Forelimb muscle (tissue), 1 donor: ENCODE measurements around the gene CACNA1C. TPM values are rescaled to one million over a fixed set of nuclear protein-coding genes. Genes with fewer than 3 reads are reported as not detected.

Experiments used
- DNase-seq: peaks from one replicate; pipeline ENCODE4 v3.0.0-alpha.2; 2013; ENCODE audit warnings: low read depth
- polyA plus RNA-seq: library from polyadenylated mRNA; unstranded; fragments of 120-200 nt; gene quantifications from one replicate; pipeline ENCODE4 v1.2.1, GENCODE V29; 2013; ENCODE audit not compliant: insufficient read length

The CACNA1C gene
- polyA plus RNA-seq, 1 donor, result 3.2 TPM

DNA sequence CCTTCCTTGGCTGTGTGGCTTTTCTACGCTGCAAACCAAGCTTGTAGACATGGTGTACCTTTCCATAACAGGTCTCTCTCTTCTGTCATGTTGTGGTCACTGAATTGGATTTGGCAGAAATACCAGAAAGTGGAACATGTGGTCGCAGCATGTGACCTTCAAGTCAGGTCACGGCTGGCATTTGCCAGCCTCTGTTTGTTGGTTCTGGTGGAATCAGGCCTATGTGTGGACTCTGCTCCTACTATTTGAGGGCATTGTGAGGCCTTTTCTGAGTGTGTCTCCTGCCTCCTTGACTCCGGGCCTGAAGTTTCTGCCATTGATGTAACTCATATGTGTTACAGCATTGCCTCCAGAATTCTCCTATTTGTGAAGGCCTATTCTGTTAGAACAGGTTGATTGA, 116.7 kb downstream of the CACNA1C start:
- no peak for DNase-seq

DNA sequence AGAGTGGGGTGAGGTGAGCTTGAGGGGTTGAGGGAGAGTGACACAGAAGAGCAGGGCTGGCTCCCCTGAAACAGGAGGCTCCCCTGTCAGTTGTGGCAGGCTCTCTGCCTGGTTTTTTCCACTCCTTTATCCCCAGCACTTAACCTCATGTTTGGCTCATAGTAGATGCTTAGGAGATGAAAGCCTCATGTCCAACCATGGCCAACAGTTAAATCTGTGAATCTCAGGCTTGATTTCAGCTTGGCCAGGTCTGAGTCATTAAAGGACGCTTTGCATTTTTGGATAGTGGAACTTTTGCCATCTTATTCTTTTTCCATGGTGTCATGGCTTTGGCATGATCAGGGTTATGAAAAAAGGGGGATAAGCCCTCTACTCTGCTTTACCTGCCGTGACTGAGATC, 117.2 kb downstream of the CACNA1C start:
- no peak for DNase-seq

DNA sequence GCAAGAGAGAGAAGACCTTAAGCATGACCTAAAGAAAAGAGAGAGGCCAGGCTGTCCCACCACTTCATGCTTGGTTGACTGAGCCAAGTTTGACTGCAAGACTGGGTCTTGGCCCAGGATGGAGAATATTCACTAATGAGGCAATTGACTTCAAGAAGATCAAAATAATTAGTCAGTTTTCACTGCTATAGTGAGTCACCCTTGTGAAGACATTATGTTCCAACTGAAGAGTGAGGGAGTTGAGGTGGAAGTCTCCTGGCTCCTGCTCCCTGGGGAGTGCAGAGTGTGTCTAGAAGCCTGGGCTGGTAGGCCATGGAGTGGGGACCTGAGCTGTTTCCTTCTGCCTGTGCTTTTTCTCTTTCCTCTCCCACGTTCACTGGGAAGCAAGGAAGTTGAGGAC, 117.6 kb downstream of the CACNA1C start:
- DNase-seq, result no peak

DNA sequence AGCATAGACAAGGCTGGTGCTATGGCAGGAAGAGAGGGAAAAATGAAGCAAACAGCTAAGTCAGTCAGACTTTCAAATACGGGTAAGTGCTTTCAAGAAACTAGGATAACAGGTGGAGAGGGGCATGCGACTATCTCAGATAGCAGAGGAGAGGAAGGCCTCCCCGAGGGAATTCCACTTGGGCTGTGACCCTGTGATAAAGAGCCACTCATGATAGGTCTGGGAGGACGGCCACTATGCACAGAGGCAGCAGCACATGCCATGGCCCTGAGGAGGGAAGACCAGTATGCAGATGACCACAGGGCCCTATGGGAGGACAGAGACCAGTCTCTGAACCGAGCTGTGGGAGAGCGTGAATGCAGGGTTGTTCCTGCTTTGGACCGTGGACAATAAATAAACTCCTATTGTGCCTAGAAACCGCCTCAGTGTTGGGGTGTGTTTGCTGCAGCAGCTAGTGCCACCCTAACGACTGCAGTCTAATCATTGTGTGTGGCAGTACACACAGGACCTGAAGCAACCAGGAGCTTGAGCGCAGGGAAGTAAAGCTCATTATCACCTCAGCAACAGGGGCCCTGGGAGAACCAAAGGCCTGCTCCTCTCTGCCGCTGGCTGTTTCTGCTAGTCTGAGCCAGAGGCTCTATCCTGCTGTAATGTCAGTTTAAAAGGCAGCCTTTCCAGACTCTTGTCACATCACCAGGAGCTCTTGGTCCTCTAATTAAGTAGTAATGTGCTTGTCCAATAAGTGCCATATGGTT, 119.1 kb downstream of the CACNA1C start:
- DNase-seq, result no peak

DNA sequence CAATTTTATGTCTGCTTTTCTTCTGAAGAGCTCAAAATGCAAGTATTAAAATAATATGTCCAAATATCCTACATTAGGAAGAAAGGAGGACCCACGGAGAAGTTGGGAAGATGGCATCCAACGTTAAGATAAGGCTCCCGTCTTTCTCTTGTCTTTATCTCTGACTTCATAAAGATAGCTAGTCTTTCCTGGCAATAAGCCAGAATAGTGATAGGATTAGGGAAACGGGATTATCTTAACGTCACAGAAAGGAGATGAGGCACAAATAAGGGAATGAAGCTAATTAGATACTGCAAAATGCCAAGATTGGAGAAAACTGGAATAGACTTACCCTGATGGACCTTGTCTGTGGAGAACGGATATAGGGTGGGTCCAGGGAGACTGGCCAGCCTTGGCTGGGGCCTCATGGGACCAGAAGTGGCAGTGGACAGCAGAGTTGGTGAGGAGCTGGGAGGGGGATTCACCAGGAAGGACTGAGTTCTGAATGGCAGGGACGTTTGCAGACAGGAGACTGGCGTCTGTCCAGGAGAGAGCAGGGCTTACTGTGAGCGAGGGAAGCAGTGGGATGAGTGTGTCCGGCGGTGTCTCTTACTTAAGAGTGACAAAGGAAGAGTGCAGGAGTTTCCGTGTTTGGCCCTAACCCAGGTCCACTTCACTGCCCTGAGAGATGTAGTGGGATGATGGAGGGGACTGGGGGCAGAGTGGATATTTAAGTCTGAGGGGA, 119.9 kb downstream of the CACNA1C start:
- no peak for DNase-seq

DNA sequence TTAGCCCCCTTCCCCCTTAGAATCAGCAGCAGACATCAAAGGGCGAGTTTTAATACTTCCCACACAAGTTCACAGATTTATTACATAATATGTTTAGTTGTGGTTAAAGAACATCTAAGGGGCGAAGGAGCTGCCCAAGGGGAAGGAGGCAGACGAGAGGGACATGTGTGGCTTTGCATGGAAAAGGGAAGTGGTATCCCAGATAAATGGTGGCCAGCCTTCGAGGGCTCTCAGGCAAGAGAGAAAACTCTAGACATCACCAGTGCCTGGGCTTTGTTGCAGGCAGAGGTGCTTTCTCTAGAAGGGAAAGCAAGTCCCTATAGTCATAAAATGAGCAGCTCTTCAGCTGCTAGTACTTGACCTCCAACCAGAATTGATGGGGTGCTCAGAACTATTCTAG, 121.2 kb downstream of the CACNA1C start:
- no peak for DNase-seq

DNA sequence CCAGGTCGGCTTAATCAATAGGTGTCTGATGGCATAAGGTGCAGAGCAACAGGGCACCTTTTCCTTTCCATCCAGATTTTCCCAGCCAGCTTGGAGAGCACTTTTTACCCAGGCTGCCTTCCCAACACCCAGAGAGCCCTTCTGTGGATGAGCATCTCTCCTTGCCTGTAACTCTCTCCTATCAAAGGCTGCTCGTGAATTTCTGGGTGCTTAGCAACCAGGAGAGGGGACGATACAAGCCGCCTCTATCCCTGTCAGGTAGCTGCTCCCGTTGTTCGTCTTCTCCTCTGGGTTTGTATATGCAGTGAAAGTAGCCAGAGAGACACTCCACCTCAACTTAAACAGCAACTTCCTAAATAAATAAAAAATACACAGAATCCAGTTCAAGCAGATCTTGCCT, 124.2 kb downstream of the CACNA1C start:
- DNase-seq, result no peak

DNA sequence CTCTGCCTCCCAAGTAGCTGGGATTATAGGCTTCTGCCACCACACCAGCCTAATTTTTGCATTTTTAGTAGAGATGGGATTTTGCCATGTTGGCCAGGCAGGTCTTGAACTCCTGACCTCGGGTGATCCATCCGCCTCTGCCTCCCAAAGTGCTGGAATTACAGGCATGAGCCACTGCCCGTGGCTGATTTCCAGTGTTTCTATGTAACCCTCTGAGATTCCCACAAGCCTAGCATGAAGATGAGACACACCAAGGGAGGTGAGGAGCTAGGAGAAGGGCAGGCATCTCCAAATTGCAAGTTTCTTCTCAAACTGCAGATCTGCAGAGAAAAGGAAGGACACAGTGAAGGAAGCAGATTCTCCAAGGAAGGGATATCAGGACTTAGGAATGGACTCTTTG, 125.0 kb downstream of the CACNA1C start:
- no peak for DNase-seq

DNA sequence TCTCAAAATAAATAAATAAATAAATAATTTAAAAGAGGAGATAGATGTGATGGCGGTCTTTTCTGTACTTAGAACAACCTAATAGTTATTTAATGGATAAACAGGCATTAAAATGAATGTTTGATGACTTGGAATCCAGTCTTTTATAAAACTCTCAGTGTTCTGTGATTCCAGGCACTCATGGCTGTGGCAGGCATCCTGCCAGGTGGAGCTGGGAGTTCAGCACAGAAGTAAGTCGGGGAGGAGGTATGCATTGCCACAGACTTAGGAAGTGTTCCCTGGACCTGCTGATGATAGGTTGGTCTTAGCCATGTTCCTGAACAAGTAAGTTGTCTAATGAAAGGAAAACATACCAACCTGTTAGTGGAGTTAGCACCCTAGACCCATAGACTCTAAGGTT, 126.3 kb downstream of the CACNA1C start:
- no peak for DNase-seq

DNA sequence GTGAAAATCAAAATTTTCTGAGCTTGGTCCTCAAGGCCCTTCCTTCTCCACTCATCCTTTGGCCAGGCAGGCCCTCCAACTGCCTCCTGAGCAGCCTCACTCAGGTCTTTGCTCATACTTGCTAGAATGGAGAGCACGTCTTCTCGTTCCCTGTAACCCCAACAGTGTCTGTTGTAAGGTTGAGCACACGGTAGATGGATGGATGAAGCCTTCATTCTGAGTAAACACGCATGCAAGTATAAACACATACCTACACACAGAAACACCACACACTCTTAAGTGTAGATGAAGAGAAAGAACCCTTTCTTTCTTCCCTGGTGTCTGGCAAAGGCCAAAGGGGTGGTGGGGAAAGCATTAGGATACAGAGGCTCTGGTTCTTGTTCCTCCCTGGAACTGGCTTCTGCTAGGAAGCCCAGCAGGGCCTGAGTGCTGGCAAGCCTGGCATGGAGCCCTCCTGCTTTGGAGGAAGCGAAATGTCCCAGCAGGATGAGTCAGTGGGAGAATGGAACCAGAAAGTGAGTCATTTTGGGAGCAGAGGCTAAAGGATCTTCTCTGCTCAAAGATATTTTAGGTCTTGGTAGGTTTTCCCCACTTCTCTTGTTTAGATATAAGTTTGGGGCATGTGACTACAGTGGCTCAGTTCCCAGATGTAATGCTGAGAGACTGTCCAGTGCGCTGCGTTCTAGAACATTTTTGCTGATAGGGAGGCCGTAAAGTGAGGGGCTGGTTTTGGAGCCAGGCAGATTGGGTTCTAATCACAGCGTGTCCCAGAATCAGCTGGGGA, 127.4 kb downstream of the CACNA1C start:
- DNase-seq, result no peak

DNA sequence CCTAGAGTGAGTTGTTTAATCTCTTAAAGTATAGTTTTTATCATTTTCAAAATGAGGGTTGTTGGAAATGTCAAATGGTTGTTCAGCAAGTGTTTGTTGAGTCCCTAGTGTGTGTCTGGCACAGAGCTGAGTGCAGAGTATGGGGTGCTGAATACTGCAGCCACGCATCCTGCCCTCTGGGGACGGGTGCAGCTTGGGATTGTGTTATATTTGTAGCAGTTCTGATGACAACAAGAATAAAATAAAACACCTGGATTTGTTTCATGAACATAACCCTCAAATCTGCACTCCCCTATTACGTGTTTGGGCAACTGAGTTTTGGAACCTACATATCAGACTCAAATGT, 127.9 kb downstream of the CACNA1C start:
- DNase-seq, result no peak

DNA sequence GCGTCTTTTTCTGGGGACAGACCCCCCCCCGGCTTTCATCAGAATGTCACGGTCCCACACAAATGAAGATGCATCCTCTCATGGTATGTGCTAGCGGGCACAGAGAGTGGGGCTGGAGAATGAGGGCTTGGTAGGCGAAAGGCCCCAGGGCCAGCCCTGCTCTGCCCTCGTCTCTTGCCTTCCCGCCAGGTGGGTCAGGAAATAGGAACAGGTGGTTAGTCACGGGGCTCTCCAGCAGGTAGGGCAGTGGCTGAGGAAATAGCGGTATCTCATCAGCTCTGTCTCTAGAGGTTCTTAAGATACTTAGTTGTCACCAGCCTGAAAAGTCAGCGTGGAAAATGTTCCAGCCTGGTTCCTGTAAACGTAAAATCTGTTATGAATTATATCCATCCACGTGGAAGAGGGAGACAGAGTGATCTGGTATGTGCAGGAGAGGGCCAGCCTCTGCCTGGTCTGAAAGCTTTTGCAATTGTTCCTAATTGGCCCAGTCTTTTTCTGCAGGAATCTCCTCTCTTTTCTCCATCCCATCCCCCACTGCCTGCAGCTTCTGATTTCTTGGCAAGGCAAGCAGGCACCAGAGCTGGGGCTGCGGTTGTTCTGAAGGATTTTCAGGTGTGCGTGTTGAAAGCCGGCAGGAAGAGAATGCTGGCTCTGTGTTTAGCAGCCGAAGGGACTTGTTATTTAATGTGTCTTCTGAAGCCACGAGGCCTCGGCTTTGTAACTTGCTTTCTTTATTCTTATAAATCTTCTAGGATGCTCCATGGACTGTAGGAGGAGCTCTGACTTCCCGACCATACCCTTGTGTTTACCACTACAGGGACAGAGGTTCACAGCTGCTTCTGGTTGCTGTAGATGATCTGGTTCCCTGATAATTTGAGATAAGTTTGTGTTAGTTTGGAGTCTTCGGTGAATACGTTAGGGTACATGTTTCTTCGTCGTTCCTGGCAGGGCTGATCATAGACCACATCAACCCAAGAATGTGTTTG, 131.1 kb downstream of the CACNA1C start:
- no peak for DNase-seq

DNA sequence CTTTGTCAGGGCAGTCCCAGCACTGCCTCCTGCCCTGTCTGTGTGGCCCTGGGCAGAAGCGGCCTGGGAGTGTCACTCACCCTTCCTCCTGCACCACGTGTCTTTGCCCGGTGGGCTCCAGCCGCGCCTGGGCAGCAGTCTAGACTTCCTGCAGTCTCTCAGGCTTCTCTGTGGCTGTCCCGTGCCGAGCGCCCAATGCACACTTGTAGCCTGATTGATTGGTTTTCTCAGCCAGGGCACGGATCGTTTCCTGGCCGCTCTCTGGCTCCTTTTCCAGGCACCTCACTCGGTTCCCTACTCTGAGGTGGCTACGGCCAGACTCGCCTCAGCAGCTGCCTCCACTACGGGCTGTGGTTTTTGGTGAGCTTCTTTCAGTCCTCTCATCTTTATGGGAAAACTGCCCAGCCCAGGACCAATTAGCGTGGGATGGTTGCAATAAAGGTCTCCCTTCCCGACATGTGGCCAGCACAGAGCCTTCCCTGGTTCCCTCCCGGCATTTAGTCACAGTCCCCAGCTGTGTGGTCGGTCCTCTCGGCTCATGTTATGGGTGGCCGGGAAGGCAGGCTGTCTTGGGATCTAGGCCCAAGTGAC, 133.1 kb downstream of the CACNA1C start:
- DNase-seq, result no peak

DNA sequence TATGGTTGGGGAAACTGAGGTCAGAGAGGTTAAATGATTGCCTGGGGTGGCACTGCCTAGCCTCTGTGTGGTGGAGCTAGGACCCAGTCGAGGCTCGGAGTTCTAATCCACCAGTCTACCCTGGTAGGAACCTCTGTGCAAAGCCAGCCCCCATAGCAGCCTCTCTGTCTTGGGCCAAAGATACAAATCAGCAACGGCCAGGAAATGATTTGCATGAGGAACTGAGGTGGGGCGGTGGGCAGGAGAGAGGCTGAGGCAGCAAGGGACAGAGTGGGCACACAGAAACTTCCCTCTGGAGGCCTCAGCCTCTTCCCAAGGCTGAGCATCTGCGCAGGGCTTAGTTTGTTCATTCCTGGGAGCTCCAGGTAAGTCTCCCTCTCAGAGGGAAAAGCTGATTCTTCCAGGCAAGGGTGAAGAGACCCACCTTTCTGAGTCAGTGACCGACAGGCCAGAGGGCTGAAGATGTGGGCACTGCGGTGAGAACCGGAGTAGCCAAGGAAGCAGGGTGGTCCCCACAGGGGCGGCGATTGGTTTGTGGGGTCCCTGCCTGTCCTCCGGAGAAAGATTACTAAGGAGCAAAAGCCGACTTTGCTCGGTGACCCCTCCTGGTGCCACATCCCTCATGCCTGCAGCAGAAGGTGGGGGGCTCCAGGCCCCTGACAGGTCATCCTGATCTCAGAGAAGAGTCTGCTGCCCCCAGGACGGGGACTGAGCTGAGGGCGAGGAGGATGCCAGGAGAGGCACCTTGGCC, 134.6 kb downstream of the CACNA1C start:
- no peak for DNase-seq

DNA sequence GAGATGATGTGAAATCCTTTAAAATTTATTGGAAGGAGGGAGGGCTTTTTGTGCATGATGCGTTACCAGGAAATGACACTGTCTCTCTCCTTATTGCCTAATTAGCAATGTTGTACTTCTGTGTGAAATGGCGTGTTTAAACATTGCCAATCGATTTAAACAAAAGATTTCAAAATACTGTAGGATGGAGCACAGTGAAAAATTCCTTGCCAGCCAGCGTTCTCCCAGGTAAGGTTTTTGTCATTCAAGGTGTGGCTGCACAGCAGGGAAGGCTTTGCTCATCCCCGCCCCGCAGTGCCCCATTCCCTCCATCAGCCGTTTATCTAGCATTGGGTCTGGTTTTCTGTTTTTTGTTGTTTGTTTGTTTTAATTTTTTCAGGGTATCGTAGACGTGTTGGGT, 137.3 kb downstream of the CACNA1C start:
- no peak for DNase-seq

DNA sequence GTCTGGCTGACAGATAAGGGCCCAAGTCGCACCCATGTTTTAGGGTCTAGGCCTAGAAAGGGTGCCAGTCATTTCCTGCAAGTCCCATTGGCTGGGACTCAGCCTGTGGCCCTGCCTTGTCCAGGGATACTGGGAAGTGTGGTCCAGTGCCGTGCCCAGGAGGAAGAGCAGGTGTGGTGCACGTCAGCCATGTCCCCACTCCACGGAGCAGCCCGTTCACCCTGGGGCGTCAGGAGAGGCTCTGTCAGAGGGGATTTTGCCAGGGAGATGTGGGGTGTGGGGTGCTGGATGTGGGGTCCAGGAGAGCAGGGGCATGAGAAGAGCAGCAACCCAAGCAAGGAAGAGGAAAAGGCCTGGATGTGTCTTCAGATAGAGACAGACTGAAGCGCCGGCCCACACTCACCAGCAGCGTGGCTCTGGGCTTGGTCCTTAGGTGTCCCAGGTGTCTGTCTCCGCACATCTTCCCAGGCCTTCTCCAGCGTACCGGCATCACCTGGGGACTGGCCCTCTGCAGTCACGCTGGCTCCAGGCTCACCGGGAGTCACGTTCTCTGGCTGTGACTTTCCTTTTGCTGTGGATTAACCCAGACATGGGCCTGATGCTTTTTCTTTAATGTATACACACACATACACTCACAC, 138.2 kb downstream of the CACNA1C start:
- DNase-seq, result no peak

DNA sequence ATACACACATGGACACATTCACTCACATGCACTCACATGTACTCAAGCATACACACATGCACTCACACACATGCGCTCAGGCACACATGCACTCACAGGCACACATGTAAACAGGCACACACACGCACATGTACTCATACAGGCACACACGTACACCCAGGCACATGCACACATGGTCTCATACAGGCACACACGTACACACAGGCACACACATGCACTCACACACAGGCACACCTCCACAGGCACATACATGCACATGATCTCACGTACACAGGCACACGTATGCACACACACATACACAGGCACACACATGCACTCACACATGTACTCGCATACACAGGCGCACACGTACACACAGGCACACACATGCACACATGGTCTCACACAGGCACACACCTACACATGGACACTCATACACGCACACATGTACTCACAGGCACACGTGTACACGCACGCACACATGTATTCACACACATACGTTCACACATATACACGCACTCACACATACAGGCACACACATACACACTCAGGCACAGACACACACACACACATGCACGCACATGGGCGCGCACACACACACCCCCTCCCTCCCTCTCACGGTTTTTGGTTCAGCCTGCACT, 138.9 kb downstream of the CACNA1C start:
- no peak for DNase-seq

DNA sequence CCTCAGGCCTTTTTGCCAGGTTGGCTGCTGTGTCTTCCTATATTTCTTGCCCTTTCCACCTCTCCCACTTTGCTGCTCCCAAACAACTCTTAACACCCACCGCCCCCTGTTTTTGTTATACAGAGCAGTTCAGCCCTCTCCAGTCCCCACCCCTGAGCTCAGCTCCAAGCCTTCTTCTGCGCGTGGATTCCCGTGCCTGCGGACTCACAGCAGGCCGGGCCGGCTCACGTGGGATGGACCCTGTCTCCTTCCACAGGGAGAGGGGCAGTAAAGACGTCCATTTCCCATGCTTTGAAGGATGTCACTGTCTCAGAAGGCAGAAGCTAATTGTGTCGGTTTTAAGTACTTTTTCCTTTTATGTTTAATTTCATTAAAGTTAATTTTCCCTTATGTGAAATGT, 139.4 kb downstream of the CACNA1C start:
- no peak for DNase-seq

DNA sequence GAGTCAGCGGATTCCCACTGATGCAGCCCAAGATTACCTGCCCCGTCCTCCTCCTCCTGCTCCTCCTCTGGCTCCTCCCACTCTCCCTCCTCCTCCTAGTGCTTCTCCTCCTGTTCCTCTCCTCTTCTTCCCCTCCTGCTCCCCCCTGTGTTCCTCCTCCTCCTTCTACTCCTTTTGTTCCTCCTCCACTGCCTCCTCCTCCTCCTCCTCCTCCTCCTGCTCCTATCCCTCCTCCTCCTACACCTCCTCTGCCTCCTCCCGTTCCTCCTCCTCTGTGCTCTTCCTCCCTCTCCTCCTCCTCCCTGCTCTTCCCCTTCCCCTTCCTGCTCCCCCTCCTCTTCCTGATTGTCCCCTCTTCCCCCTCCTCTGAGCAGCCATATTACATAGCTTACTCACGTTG, 141.3 kb downstream of the CACNA1C start:
- DNase-seq, result no peak

DNA sequence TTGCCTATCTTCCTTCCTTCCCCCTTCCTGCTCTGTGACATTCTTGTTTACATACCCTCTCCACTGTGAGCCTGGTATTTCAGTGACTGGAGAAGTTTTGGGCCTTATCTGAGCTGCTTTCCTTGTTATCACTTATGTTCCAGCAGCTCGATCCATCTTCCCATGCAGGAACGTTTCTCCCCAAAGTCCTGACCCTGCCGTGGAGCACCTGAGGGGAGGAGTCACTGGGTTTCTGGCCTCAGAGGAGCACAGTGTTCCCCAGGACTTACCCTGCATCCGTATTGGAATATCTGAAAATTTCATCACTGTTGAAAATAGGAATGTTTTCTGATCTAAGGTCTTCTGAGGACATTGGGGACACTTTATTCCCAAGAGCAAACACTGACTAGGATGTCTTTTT, 141.8 kb downstream of the CACNA1C start:
- DNase-seq, result no peak
